ENCODE results near the gene ZBTB3.
"Not testable (repeated sequence)": the region's sequence is repeated elsewhere in the genome, so short reads cannot be mapped to it uniquely, and the experiment has no call there.

ZBTB3 gene

GRCh38 chr11:62716206-62716605 is 37.8 kb downstream of the ZBTB3 start:
- DNase-seq (ENCODE audit: low read depth in 2 of 2), result no peak

GRCh38 chr11:62715150-62716130 is 38.5 kb downstream of the ZBTB3 start:
- no peak for DNase-seq (ENCODE audit: low read depth in 2 of 2)

- DNase-seq (ENCODE audit: low read depth in 2 of 2), result no peak
Observed at GRCh38 chr11:62713343-62713742, 40.6 kb downstream of the ZBTB3 start.

GRCh38 chr11:62712861-62713260 is 41.1 kb downstream of the ZBTB3 start:
- DNase-seq (ENCODE audit: low read depth in 2 of 2), result no peak

GRCh38 chr11:62712276-62712812 is 41.6 kb downstream of the ZBTB3 start:
- no peak for DNase-seq (ENCODE audit: low read depth in 2 of 2)

GRCh38 chr11:62710001-62710345 is 44.0 kb downstream of the ZBTB3 start:
- peak; percentile 7 to 10 for DNase-seq (ENCODE audit: low read depth in 2 of 2)

- peak; percentile 94 to 97 for DNase-seq (ENCODE audit: low read depth in 2 of 2)
Observed at GRCh38 chr11:62709247-62710000, 44.5 kb downstream of the ZBTB3 start.

GRCh38 chr11:62708793-62709192 is 45.2 kb downstream of the ZBTB3 start:
- peak; percentile 14 to 30 for DNase-seq (ENCODE audit: low read depth in 2 of 2)

GRCh38 chr11:62708392-62708791 is 45.6 kb downstream of the ZBTB3 start:
- no peak for DNase-seq (ENCODE audit: low read depth in 2 of 2)

- no peak for DNase-seq (ENCODE audit: low read depth in 2 of 2)
Observed at GRCh38 chr11:62707277-62707861, 46.6 kb downstream of the ZBTB3 start, which contains the start of the genes BSCL2 and GNG3. Gene BSCL2 (minus strand): TSS chr11:62707424. CDS start chr11:62707195, 229 bp downstream. Gene GNG3 (plus strand): TSS chr11:62707676. CDS start chr11:62708296, 620 bp downstream.

- DNase-seq (ENCODE audit: low read depth in 2 of 2), result no peak
Observed at GRCh38 chr11:62706850-62707247, 47.1 kb downstream of the ZBTB3 start.

GRCh38 chr11:62705880-62706849 is 47.8 kb downstream of the ZBTB3 start:
- DNase-seq (ENCODE audit: low read depth in 2 of 2), result peak; percentile 84 to 93

- DNase-seq (ENCODE audit: low read depth in 2 of 2), result no peak
Observed at GRCh38 chr11:62705413-62705812, 48.5 kb downstream of the ZBTB3 start.

- not testable (repeated sequence) for DNase-seq (ENCODE audit: low read depth in 2 of 2)
Observed at GRCh38 chr11:62703921-62704320, 50.0 kb downstream of the ZBTB3 start.

- no peak for DNase-seq (ENCODE audit: low read depth in 2 of 2)
Observed at GRCh38 chr11:62702246-62702645, 51.7 kb downstream of the ZBTB3 start.
